H9 (cell line): ENCODE measurements around the gene MGMT. TPM values are rescaled to one million over a fixed set of nuclear protein-coding genes. Genes with fewer than 3 reads are reported as not detected.

ENCODE experiments used
- DNase-seq: peaks from one replicate; pipeline ENCODE4 v3.0.0-alpha.2; 2017
- H2AFZ ChIP-seq: one replicate; pipeline ENCODE4 v1.6.1; 2013; ENCODE audit warnings: mild to moderate bottlenecking, low read length, control low read depth, moderate library complexity
- H2AK5ac ChIP-seq: 2 replicates; pipeline ENCODE4 v1.6.1; 2013; ENCODE audit warnings: low read length, control low read depth, mixed read lengths; ENCODE audit not compliant: insufficient read length
- H2BK120ac ChIP-seq: one replicate; pipeline ENCODE4 v1.6.1; 2013; ENCODE audit warnings: low read depth, mild to moderate bottlenecking, low read length, control low read depth, inconsistent platforms; ENCODE audit not compliant: poor library complexity, severe bottlenecking
- H2BK12ac ChIP-seq: 2 replicates; pipeline ENCODE4 v1.6.1; 2013; ENCODE audit warnings: low read length, control low read depth, mixed read lengths, low read depth; ENCODE audit not compliant: insufficient read length
- H2BK15ac ChIP-seq: 2 replicates; pipeline ENCODE4 v1.6.1; 2013; ENCODE audit warnings: low read depth, low read length, control low read depth
- H2BK20ac ChIP-seq: one replicate; pipeline ENCODE4 v1.6.1; 2013; ENCODE audit warnings: low read depth, mild to moderate bottlenecking, low read length, control low read depth, inconsistent platforms; ENCODE audit not compliant: poor library complexity, severe bottlenecking
- H2BK5ac ChIP-seq: 2 replicates; pipeline ENCODE4 v1.6.1; 2013; ENCODE audit warnings: low read length, control low read depth, mixed read lengths; ENCODE audit not compliant: insufficient read length
- H3K14ac ChIP-seq: 2 replicates; pipeline ENCODE4 v1.6.1; 2013; ENCODE audit warnings: low read length, control low read depth; ENCODE audit not compliant: insufficient read depth
- H3K18ac ChIP-seq: 2 replicates; pipeline ENCODE4 v1.6.1; 2013; ENCODE audit warnings: low read depth, mild to moderate bottlenecking, mixed read lengths, low read length, control low read depth; ENCODE audit not compliant: insufficient read length
- H3K23ac ChIP-seq: 2 replicates; pipeline ENCODE4 v1.6.1; 2013; ENCODE audit warnings: low read length, control low read depth, mixed read lengths, low read depth; ENCODE audit not compliant: insufficient read length
- H3K23me2 ChIP-seq: 2 replicates; pipeline ENCODE4 v1.6.1; 2013; ENCODE audit warnings: low read depth, mild to moderate bottlenecking, mixed read lengths, low read length, control low read depth; ENCODE audit not compliant: insufficient read length, poor library complexity, severe bottlenecking
- H3K27ac ChIP-seq: 2 replicates; pipeline ENCODE4 v1.5.1; 2013; ENCODE audit warnings: low read length, control low read depth, mixed read lengths, low read depth; ENCODE audit not compliant: insufficient read length
- H3K27me3 ChIP-seq: 2 replicates; pipeline ENCODE4 v1.6.1; 2013; ENCODE audit warnings: low read length, control low read depth, inconsistent platforms; ENCODE audit not compliant: insufficient read depth
- H3K4ac ChIP-seq: 2 replicates; pipeline ENCODE4 v1.6.1; 2013; ENCODE audit warnings: low read depth, mild to moderate bottlenecking, control low read depth, inconsistent platforms, low read length, moderate library complexity
- H3K4me1 ChIP-seq: 2 replicates; pipeline ENCODE4 v1.6.1; 2013; ENCODE audit warnings: low read length, control low read depth, inconsistent platforms; ENCODE audit not compliant: insufficient read depth
- H3K4me2 ChIP-seq: 2 replicates; pipeline ENCODE4 v1.6.1; 2013; ENCODE audit warnings: low read length, control low read depth, mixed read lengths; ENCODE audit not compliant: insufficient read length, insufficient read depth
- H3K56ac ChIP-seq: 2 replicates; pipeline ENCODE4 v1.6.1; 2013; ENCODE audit warnings: low read depth, mild to moderate bottlenecking, mixed read lengths, low read length, control low read depth; ENCODE audit not compliant: insufficient read length
- H3K79me1 ChIP-seq: 2 replicates; pipeline ENCODE4 v1.6.1; 2013; ENCODE audit warnings: low read depth, mild to moderate bottlenecking, moderate library complexity, low read length, control low read depth, inconsistent platforms; ENCODE audit not compliant: insufficient read depth, poor library complexity, severe bottlenecking
- H3K79me2 ChIP-seq: 2 replicates; pipeline ENCODE4 v1.6.1; 2013; ENCODE audit warnings: low read length, control low read depth, inconsistent platforms; ENCODE audit not compliant: insufficient read depth
- H3K9ac ChIP-seq: 2 replicates; pipeline ENCODE4 v1.6.1; 2013; ENCODE audit warnings: low read length, control low read depth, mixed read lengths; ENCODE audit not compliant: insufficient read length; ENCODE audit errors: extremely low read depth
- H3K9me3 ChIP-seq: one replicate; pipeline ENCODE4 v1.6.1; 2013; ENCODE audit warnings: low read depth, low read length, inconsistent platforms; ENCODE audit not compliant: control insufficient read depth
- H3T11ph ChIP-seq: one replicate; pipeline ENCODE4 v1.6.1; 2013; ENCODE audit warnings: mild to moderate bottlenecking, low read length, control low read depth, inconsistent platforms
- H4K20me1 ChIP-seq: one replicate; pipeline ENCODE4 v1.6.1; 2013; ENCODE audit not compliant: control insufficient read depth, insufficient read length, insufficient read depth
- H4K5ac ChIP-seq: 2 replicates; pipeline ENCODE4 v1.6.1; 2013; ENCODE audit warnings: low read depth, mild to moderate bottlenecking, mixed read lengths, low read length, control low read depth; ENCODE audit not compliant: insufficient read length
- H4K8ac ChIP-seq: replicated peaks from 2 replicates; pipeline ENCODE4 v1.6.1; 2013; ENCODE audit warnings: low read length, control low read depth, mixed read lengths, low read depth; ENCODE audit not compliant: insufficient read length
- H4K91ac ChIP-seq: 2 replicates; pipeline ENCODE4 v1.6.1; 2013; ENCODE audit warnings: low read depth, mild to moderate bottlenecking, moderate library complexity, mixed read lengths, low read length, control low read depth; ENCODE audit not compliant: insufficient read length
- H3K27ac Mint-ChIP-seq, 3 experiments: 2 replicates in 2 of 3; 3 replicates in 1 of 3; pipeline ENCODE4 v1.8.0; 2020 to 2021; ENCODE audit warnings: mixed read lengths in 3 of 3, mild to moderate bottlenecking in 1 of 3, moderate library complexity in 1 of 3
- H3K27me3 Mint-ChIP-seq: 2 replicates; pipeline ENCODE4 v1.8.0; 2021; ENCODE audit warnings: low read depth, mild to moderate bottlenecking, moderate library complexity, mixed read lengths
- H3K36me3 Mint-ChIP-seq, 3 experiments: 2 replicates in 2 of 3; 3 replicates in 1 of 3; pipeline ENCODE4 v1.8.0; 2020 to 2021; ENCODE audit warnings: low read depth in 3 of 3, mixed read lengths in 3 of 3; ENCODE audit not compliant: insufficient read depth in 1 of 3
- H3K4me1 Mint-ChIP-seq, 2 experiments: 2 replicates each; pipeline ENCODE4 v1.8.0; 2020; ENCODE audit warnings: mixed read lengths in 2 of 2
- H3K4me3 Mint-ChIP-seq, 2 experiments: 2 replicates in 1 of 2; 3 replicates in 1 of 2; pipeline ENCODE4 v1.8.0; 2020 to 2021; ENCODE audit warnings: mild to moderate bottlenecking in 2 of 2, mixed read lengths in 2 of 2, moderate library complexity in 1 of 2
- H3K9me3 Mint-ChIP-seq, 2 experiments: 2 replicates in 1 of 2; 3 replicates in 1 of 2; pipeline ENCODE4 v1.8.0; 2020; ENCODE audit warnings: mild to moderate bottlenecking in 2 of 2, mixed read lengths in 2 of 2, moderate library complexity in 1 of 2
- WGBS: extraction: QIAGEN DNeasy Blood & Tissue Kit; methylation state at CpG from one replicate; pipeline ENCODE4 v1.1.7; 2013; ENCODE audit warnings: missing lambda C conversion rate, low lambda C conversion rate, mixed read lengths; ENCODE audit not compliant: insufficient read length; ENCODE audit errors: extremely low coverage; 5-methylcytosine and 5-hydroxymethylcytosine counted together
- total RNA-seq: library from RNA; stranded (reverse); gene quantifications from 2 replicates; pipeline ENCODE4 v1.2.1, GENCODE V29; 2021
- TF ChIP-seq, protein P1 (sequence below): fragments of 200-600 bp; sonication (generic); conservative IDR thresholded peaks from 3 replicates; pipeline ENCODE4 v1.8.0; 2021; ENCODE audit warnings: antibody characterized with exemption, mild to moderate bottlenecking

MGMT gene
- total RNA-seq, 1 experiment from 2014 or later: 18.4 TPM

DNA sequence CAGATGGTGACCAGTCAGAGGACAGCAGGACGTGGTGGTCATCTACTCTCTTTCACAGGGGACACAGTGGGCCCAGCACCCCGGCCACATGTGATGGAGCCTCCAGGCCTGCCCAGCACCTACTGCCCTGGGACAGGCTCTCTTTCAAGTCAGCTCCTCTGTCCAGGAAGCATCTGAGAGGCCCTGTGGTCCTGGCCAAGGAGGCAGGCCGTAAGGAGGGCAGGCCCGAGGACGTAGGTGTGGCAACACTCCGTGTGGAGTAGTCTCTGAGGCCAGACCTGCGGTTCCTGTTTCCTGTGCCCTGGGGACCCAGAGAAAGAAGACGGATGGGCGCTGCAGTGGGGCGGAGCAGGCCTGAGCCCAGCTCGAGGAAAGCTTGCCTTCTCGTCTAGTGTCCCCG, 317.9 kb downstream of the MGMT start:
- H3K23me2 ChIP-seq: no peaks in the 10 kb centered on the region
- no peaks in the 10 kb centered on the region for H3K27me3 ChIP-seq
- Mint-ChIP-seq H3K9me3 (no peaks in the 10 kb centered on the region), H3K27ac (peak overlapping the region in 1 of 3 experiments; percentile 6; a peak in 1 of 7 replicates), H3K27me3 (no peaks in the 10 kb centered on the region), H3K36me3 (peaks cover 0 to 1% (median 0%) of the 10 kb centered on the region in 3 experiments; a peak in 2 of 7 replicates), H3K4me1 (no peaks in the 10 kb centered on the region), H3K4me3 (no peak overlapping the region)
- no peak overlapping the region for H2BK12ac ChIP-seq
- H2BK15ac ChIP-seq: no peak overlapping the region
- no peaks in the 10 kb centered on the region for H4K20me1 ChIP-seq
- no peak for DNase-seq
- H3K9me3 ChIP-seq: no peaks in the 10 kb centered on the region
- H2AFZ ChIP-seq: no peak overlapping the region
- no CpG with 5 or more reads among the region's 13 CpGs for WGBS
- H2BK5ac ChIP-seq: no peak overlapping the region
- no peaks in the 10 kb centered on the region for H3K79me1 ChIP-seq
- no peak overlapping the region; the same call in 1 of the 2 replicates for H3K14ac ChIP-seq
- H2AK5ac ChIP-seq: no peak overlapping the region
- no peak overlapping the region for H2BK20ac ChIP-seq
- TF ChIP-seq, protein P1, sequence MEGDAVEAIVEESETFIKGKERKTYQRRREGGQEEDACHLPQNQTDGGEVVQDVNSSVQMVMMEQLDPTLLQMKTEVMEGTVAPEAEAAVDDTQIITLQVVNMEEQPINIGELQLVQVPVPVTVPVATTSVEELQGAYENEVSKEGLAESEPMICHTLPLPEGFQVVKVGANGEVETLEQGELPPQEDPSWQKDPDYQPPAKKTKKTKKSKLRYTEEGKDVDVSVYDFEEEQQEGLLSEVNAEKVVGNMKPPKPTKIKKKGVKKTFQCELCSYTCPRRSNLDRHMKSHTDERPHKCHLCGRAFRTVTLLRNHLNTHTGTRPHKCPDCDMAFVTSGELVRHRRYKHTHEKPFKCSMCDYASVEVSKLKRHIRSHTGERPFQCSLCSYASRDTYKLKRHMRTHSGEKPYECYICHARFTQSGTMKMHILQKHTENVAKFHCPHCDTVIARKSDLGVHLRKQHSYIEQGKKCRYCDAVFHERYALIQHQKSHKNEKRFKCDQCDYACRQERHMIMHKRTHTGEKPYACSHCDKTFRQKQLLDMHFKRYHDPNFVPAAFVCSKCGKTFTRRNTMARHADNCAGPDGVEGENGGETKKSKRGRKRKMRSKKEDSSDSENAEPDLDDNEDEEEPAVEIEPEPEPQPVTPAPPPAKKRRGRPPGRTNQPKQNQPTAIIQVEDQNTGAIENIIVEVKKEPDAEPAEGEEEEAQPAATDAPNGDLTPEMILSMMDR: no peak
- no peak overlapping the region for H2BK120ac ChIP-seq
- no peak overlapping the region for H3K18ac ChIP-seq
- H3K9ac ChIP-seq: no peak overlapping the region
- H3T11ph ChIP-seq: no peak overlapping the region
- H3K27ac ChIP-seq: no peak overlapping the region
- no peak overlapping the region for H4K5ac ChIP-seq
- no peak overlapping the region for H4K91ac ChIP-seq
- no peak overlapping the region for H3K56ac ChIP-seq
- H3K23ac ChIP-seq: no peak overlapping the region
- no peaks in the 10 kb centered on the region for H3K79me2 ChIP-seq
- no peak overlapping the region for H3K4ac ChIP-seq
- no peak overlapping the region for H3K4me2 ChIP-seq
- H3K4me1 ChIP-seq: no peaks in the 10 kb centered on the region
- no peak overlapping the region for H4K8ac ChIP-seq
